Measurements from ENCODE around the gene BICD1. TPM values are rescaled to one million over a fixed set of nuclear protein-coding genes. Genes with fewer than 3 reads are reported as not detected.

Gene BICD1
- total and polyA plus RNA-seq, 2 of the 13 experiments (the other 11 are each of a cell fraction or from before 2014, with no cell fraction given): 4.5 to 5.2 TPM

- POLR2A ChIA-PET: no interaction called here
- no peak for TF ChIP-seq SMARCE1 (IDR thresholded peaks at IDR 0.05; ENCODE audit: borderline replicate concordance)
- no peak for TF ChIP-seq YY1 (IDR thresholded peaks at IDR 0.05; ENCODE audit: insufficient read depth, insufficient replicate concordance, low read depth, low read length)
- no peak for TF ChIP-seq FOXA1 (IDR thresholded peaks at IDR 0.05)
- no peak for TF ChIP-seq FOXA1 (CRISPR knock-in tag; IDR thresholded peaks at IDR 0.05)
- no peak for TF ChIP-seq CCAR2 (optimal IDR thresholded peaks at IDR 0.05; ENCODE audit: low read depth, low read length)
- no peak for TF ChIP-seq HDAC1 (CRISPR knock-in tag; IDR thresholded peaks at IDR 0.05)
- TF ChIP-seq ZSCAN31 (CRISPR knock-in tag; IDR thresholded peaks at IDR 0.05; ENCODE audit: low read depth): no peak
- TF ChIP-seq NFIB (CRISPR knock-in tag; IDR thresholded peaks at IDR 0.05; ENCODE audit: borderline replicate concordance): no peak
- TF ChIP-seq ZNF20 (CRISPR knock-in tag; IDR thresholded peaks at IDR 0.05): no peak
- TF ChIP-seq KDM6A (CRISPR knock-in tag; IDR thresholded peaks at IDR 0.05; ENCODE audit: low read depth): no peak
- TF ChIP-seq ZBTB39 (CRISPR knock-in tag; IDR thresholded peaks at IDR 0.05): no peak
- TF ChIP-seq ZNF562 (CRISPR knock-in tag; IDR thresholded peaks at IDR 0.05; ENCODE audit: borderline replicate concordance): no peak
- TF ChIP-seq TFE3 (CRISPR knock-in tag; IDR thresholded peaks at IDR 0.05): no peak
- no peak for TF ChIP-seq FOXM1 (CRISPR knock-in tag; IDR thresholded peaks at IDR 0.05)
- TF ChIP-seq HES4 (CRISPR knock-in tag; IDR thresholded peaks at IDR 0.05; ENCODE audit: borderline replicate concordance): no peak
- no peak for TF ChIP-seq PHB2 (IDR thresholded peaks at IDR 0.05; ENCODE audit: partially characterized antibody)
- Histone ChIP-seq H2AFZ (ENCODE audit: low read length) (no peak overlapping the region), H3K4me3 (replicated peaks in 1 of 3; ENCODE audit: insufficient read depth in 1 of 3, low read depth in 2 of 3, low read length in 3 of 3) (no peak overlapping the region), H3K36me3 (replicated peaks in 1 of 2; ENCODE audit: control insufficient read depth in 1 of 2, insufficient read depth in 2 of 2, low read length in 2 of 2) (no peaks in the 10 kb centered on the region), H3K27me3 (ENCODE audit: control insufficient read depth in 1 of 2, insufficient read depth in 2 of 2, low read length in 2 of 2) (no peaks in the 10 kb centered on the region), H3K27ac (ENCODE audit: extremely low read length, insufficient read depth, low read length) (no peak overlapping the region), H3K79me2 (ENCODE audit: insufficient read depth, low read length) (no peaks in the 10 kb centered on the region), H3K4me2 (ENCODE audit: low read depth, low read length) (no peak overlapping the region), H3K9me3 (ENCODE audit: low read length) (no peaks in the 10 kb centered on the region), H4K20me1 (ENCODE audit: insufficient read depth, low read length) (no peaks in the 10 kb centered on the region), H3K4me1 (ENCODE audit: insufficient read depth, low read length) (no peaks in the 10 kb centered on the region), H3K9ac (ENCODE audit: insufficient read depth, low read depth, low read length) (no peak overlapping the region)
- ATAC-seq (no peak), DNase-seq (ENCODE audit: low spot score) (no peak), FAIRE-seq (no peak)
- intact Hi-C loops (cut with micrococcal nuclease; ENCODE audit: unreplicated experiment): no loop called here
- CTCF ChIA-PET (ENCODE audit: low intra/inter-chr PET ratio, low total read pairs): no interaction called here
- no TSS peak for BruUV-seq (replicated peaks)
- 89% methylated on average over 1 of the region's 1 CpG for WGBS (ENCODE audit: low lambda C conversion rate)
- in situ Hi-C loops (cut with HindIII; ENCODE audit: extremely low pct_ligation_motif_present, low pct_unique_long_range_greater_than_20kb): no loop called here
Measured at GRCh38 chr12:32223941-32224340, 117.3 kb downstream of the BICD1 start.

Measured in HepG2 (cell line).